Prostate gland (tissue), 2 donors: Measurements from ENCODE around the gene MTHFR. TPM values are rescaled to one million over a fixed set of nuclear protein-coding genes. Genes with fewer than 3 reads are reported as not detected.

Experiments used
- DNase-seq: peaks from one replicate; pipeline ENCODE4 v3.0.0-alpha.2; 2019; ENCODE audit warnings: low spot score
- H3K27ac ChIP-seq, 2 donors: fragments of 200-600 bp; sonication (generic); 2 replicates each; pipeline ENCODE4 v1.5.1; 2017 to 2019
- H3K27me3 ChIP-seq: fragments of 200-600 bp; sonication (generic); replicated peaks from 2 replicates; pipeline ENCODE4 v1.5.1; 2019; ENCODE audit not compliant: insufficient read depth
- H3K36me3 ChIP-seq, 2 donors: fragments of 200-600 bp; sonication (generic); 1 replicate in 1 of 2; 2 replicates in 1 of 2; pipeline versions ENCODE4 v1.5.1 to v1.8.1; 2017 to 2019
- H3K4me1 ChIP-seq: fragments of 200-600 bp; sonication (generic); replicated peaks from 2 replicates; pipeline ENCODE4 v1.5.1; 2019
- H3K4me3 ChIP-seq, 2 donors: fragments of 200-600 bp; sonication (generic); 2 replicates each; pipeline ENCODE4 v1.5.1; 2017 to 2019
- H3K9me3 ChIP-seq: fragments of 200-600 bp; sonication (generic); 2 replicates; pipeline ENCODE4 v1.5.1; 2017
- CTCF ChIP-seq, 4 experiments: fragments of 200-600 bp in 2 of 4; fragments of 450-650 bp in 2 of 4; sonication (generic) in 2 of 4; IDR thresholded peaks; 1 replicate in 3 of 4; 2 replicates in 1 of 4; pipeline ENCODE4 v1.5.1; 2016 to 2019; ENCODE audit warnings: antibody characterized with exemption in 4 of 4, mild to moderate bottlenecking in 2 of 4, moderate library complexity in 2 of 4
- POLR2A ChIP-seq: fragments of 450-650 bp; IDR thresholded peaks from one replicate; pipeline ENCODE4 v1.6.1; 2016; ENCODE audit warnings: antibody characterized with exemption, mild to moderate bottlenecking
- POLR2AphosphoS5 ChIP-seq: sonication (generic); formaldehyde crosslinking; IDR thresholded peaks from one replicate; pipeline ENCODE4 v1.6.1; 2017; ENCODE audit warnings: antibody characterized with exemption
- WGBS: methylation state at CpG from one replicate; pipeline ENCODE4 v1.1.5; 2018; 5-methylcytosine and 5-hydroxymethylcytosine counted together
- intact Hi-C: fragments of 100-400 bp; cut with DNase I; formaldehyde crosslinking; loops from one replicate; pipeline ENCODE4 v1.14.2; 2022
- total RNA-seq, 2 donors: library from RNA; depleted of rRNA; stranded (reverse); fragments of >200 nt; gene quantifications; one replicate each; pipeline ENCODE4 v1.1.0, GENCODE V29; 2016

MTHFR gene
- total RNA-seq, 2 donors from 2014 or later: 27.6 to 75.0 TPM

GRCh38 chr1:11749996-11750395 is 55.8 kb downstream of the MTHFR start:
- no peak for TF ChIP-seq POLR2AphosphoS5
- no peak for DNase-seq
- no peak overlapping the region for H3K4me3 ChIP-seq
- no peak overlapping the region for H3K27ac ChIP-seq
- 86% methylated on average over 15 of the region's 15 CpGs for WGBS
- no peaks in the 10 kb centered on the region for H3K9me3 ChIP-seq
- peaks cover 0 to 3% of the 10 kb centered on the region in 2 donors for H3K36me3 ChIP-seq
- H3K27me3 ChIP-seq: no peaks in the 10 kb centered on the region
- intact Hi-C loops: no loop called here
- no peaks in the 10 kb centered on the region for H3K4me1 ChIP-seq

GRCh38 chr1:11749203-11749689 is 56.5 kb downstream of the MTHFR start:
- H3K9me3 ChIP-seq: no peaks in the 10 kb centered on the region
- DNase-seq: peak; percentile 21
- WGBS: 73% methylated on average over 9 of the region's 9 CpGs
- no peak overlapping the region for H3K27ac ChIP-seq
- intact Hi-C loops: no loop called here
- peaks cover 0 to 3% of the 10 kb centered on the region in 2 donors for H3K36me3 ChIP-seq
- no peak overlapping the region for H3K4me3 ChIP-seq
- H3K4me1 ChIP-seq: no peaks in the 10 kb centered on the region
- TF ChIP-seq CTCF (IDR thresholded peaks at IDR 0.05) (peak in 2 of 4 experiments; percentile 28 to 61), POLR2AphosphoS5 (no peak), POLR2A (no peak)
- H3K27me3 ChIP-seq: no peaks in the 10 kb centered on the region

- H3K27ac ChIP-seq: no peak overlapping the region
- TF ChIP-seq POLR2AphosphoS5 (no peak), POLR2A (no peak), CTCF (IDR thresholded peaks at IDR 0.05) (no peak)
- H3K4me1 ChIP-seq: no peaks in the 10 kb centered on the region
- no peak for DNase-seq
- H3K9me3 ChIP-seq: no peaks in the 10 kb centered on the region
- peaks cover 0 to 3% of the 10 kb centered on the region in 2 donors for H3K36me3 ChIP-seq
- H3K27me3 ChIP-seq: no peaks in the 10 kb centered on the region
- H3K4me3 ChIP-seq: no peak overlapping the region
- WGBS: 94% methylated on average over 27 of the region's 27 CpGs
- intact Hi-C loops: no loop called here
Measured at GRCh38 chr1:11748294-11749202, 57.2 kb downstream of the MTHFR start.

GRCh38 chr1:11746795-11747487 is 58.8 kb downstream of the MTHFR start:
- peaks cover 0 to 3% of the 10 kb centered on the region in 2 donors for H3K36me3 ChIP-seq
- H3K27me3 ChIP-seq: no peaks in the 10 kb centered on the region
- H3K4me3 ChIP-seq: no peak overlapping the region
- no peak overlapping the region for H3K27ac ChIP-seq
- TF ChIP-seq POLR2A: no peak
- no peak for TF ChIP-seq POLR2AphosphoS5
- no peak for TF ChIP-seq CTCF (IDR thresholded peaks at IDR 0.05)
- WGBS: 85% methylated on average over 20 of the region's 20 CpGs
- no peaks in the 10 kb centered on the region for H3K9me3 ChIP-seq
- intact Hi-C loops: no loop called here
- DNase-seq: no peak
- peaks cover 3% of the 10 kb centered on the region for H3K4me1 ChIP-seq

- H3K4me1 ChIP-seq: peaks cover 4% of the 10 kb centered on the region
- no peak overlapping the region for H3K4me3 ChIP-seq
- intact Hi-C loops: no loop called here
- H3K27ac ChIP-seq: no peak overlapping the region
- no peak for DNase-seq
- H3K9me3 ChIP-seq: no peaks in the 10 kb centered on the region
- H3K27me3 ChIP-seq: no peaks in the 10 kb centered on the region
- H3K36me3 ChIP-seq: peaks cover 0 to 3% of the 10 kb centered on the region in 2 donors
- TF ChIP-seq POLR2A (no peak), POLR2AphosphoS5 (no peak), CTCF (IDR thresholded peaks at IDR 0.05) (no peak)
- WGBS: 85% methylated on average over 6 of the region's 6 CpGs
Measured at GRCh38 chr1:11746092-11746491, 59.7 kb downstream of the MTHFR start.
